CD4-positive, alpha-beta T cell treated with Interleukin-21 for 1 hour (primary cell): ENCODE data around the gene PDGFC.

Source experiments
- DNase-seq: peaks from one replicate; pipeline ENCODE4 v3.0.0-alpha.2; 2020

The PDGFC gene

DNA sequence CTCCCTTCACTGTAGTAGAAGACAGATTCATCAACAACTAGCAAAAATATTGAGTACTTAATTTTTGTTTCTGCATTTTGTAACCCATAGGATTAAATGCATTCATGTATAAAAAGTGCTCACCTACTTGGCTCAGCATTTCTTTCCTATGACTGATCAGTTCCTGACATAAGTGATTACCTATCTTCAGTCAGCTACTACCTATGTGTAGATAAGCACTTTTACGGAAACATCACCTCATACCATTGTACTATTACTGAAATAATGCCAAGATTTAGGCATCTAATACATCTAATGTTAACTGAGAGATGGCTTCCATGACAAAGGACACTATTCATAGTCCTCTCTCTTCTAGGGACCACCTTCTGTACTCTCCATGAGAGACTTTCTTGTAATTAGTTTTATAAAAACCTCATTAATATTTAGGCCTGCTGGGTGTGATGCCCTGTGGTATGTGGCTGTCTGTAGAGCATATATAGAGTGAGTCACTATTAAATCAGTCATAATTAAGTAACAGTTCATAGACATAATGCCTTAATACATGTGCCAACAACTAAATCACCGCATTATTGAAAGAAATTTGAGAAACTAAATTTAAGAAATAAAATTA lies 147.0 kb downstream of the PDGFC start:
- DNase-seq: no peak

- DNase-seq: no peak
Observed at GRCh38 chr4:156820931-156821330, 150.7 kb downstream of the PDGFC start.

DNA sequence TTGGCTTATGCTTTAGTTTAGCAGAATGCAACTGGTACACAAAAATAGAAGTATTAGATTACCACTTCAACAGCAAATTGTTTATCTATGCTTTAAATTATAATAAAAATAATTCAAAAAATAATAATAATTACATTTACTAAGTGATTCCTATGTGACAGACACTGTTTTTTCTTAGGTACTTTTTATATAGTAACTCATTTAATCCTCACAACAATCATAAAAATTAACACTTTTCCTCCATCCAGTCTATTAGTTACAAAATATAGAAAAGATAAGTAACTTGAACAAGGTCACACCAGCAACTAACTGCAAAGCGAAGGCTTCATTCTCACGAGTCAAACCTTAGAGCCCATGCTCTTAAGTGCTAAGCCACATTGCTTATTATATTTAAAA lies 155.2 kb downstream of the PDGFC start:
- no peak for DNase-seq

GRCh38 chr4:156815717-156816359 lies 155.8 kb downstream of the PDGFC start:
- no peak for DNase-seq

DNA sequence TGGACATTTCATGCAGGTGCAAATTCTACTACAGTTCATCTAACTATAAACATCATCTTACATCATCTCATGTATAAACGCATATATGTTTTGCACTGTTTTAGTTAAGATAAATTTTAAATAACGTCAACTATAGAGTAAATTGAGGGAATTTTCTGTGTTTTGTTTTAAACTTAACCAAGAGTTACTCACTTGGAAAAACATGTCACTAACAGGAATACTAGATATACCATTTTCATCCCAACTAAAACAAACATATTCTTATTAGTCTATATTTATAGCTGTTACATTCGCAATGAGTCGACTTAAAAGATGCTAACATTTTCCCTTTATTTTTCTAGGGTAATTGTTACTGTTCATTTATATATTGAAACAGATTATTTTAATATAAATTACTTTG lies 159.6 kb downstream of the PDGFC start:
- no peak for DNase-seq

GRCh38 chr4:156811286-156811685 lies 160.3 kb downstream of the PDGFC start:
- no peak for DNase-seq

- no peak for DNase-seq
Observed at GRCh38 chr4:156805696-156806095, 165.9 kb downstream of the PDGFC start.

DNA sequence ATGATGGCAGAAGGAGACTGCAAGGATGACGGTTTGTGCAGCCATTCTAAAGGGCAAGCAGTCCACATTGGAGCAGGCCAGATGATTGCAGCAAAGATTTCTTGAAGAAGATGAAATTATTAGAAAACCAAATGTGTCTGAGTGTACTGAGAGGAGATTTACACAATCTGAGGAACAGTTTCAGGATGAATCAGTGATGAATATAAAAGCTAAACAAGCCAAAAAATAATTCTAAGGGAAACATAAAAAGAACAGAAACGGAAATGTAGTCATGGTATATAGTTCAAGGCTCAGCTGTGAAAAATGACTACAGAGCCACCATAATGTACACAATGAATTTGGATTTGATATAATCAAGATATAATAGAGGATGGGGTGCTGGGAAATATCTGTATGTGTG lies 168.5 kb downstream of the PDGFC start:
- DNase-seq: no peak

DNA sequence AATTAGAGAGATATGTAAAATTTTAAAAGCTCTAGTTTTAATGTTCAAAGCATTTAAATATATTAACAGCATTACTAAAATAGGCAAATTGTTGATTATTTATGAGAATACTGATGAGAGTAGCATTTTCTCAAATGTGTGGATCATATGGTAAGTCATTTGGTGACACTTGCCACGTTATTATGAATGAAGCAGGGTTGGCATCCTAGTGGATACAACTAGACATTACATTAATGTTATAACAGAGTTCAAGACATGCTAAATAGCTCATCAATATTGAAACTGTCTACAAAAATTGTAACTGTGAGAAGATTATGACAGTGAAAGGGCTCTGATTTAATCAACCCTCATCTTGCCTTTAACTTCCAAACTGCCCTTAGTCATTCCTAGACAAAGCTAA lies 171.1 kb downstream of the PDGFC start:
- DNase-seq: no peak

DNA sequence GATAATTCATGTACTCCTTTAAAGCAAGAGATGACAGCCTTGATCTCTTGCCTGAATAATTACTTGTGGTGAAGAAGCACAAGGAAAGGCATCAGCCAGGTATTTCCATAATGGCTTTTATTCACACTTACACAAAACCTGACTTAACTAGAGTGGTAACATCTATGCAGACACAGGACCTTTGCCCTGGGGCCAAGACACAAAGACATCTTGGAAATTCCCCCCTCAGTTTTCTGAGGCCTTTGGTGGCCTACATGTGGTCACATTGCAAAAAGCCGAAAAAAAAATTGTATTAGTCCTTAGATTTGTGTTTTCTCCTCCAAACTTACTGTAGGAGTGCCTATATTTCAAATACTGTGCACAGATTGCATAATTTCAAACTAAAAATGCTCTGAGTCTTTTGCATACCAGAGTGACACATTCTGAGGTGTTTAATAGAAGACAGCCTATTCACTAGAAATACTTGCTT lies 172.4 kb downstream of the PDGFC start:
- no peak for DNase-seq

- DNase-seq: no peak
Observed at GRCh38 chr4:156798438-156798837, 173.2 kb downstream of the PDGFC start.

GRCh38 chr4:156797206-156797605 lies 174.4 kb downstream of the PDGFC start:
- DNase-seq: no peak

- no peak for DNase-seq
Observed at GRCh38 chr4:156795727-156796126, 175.9 kb downstream of the PDGFC start.

- no peak for DNase-seq
Observed at GRCh38 chr4:156794863-156795262, 176.7 kb downstream of the PDGFC start.

- DNase-seq: no peak
Observed at GRCh38 chr4:156792462-156793085, 179.0 kb downstream of the PDGFC start.

- DNase-seq: no peak
Observed at GRCh38 chr4:156790866-156791265, 180.7 kb downstream of the PDGFC start.

- DNase-seq: no peak
Observed at GRCh38 chr4:156788782-156789181, 182.8 kb downstream of the PDGFC start.

GRCh38 chr4:156786713-156787112 lies 184.9 kb downstream of the PDGFC start:
- no peak for DNase-seq

DNA sequence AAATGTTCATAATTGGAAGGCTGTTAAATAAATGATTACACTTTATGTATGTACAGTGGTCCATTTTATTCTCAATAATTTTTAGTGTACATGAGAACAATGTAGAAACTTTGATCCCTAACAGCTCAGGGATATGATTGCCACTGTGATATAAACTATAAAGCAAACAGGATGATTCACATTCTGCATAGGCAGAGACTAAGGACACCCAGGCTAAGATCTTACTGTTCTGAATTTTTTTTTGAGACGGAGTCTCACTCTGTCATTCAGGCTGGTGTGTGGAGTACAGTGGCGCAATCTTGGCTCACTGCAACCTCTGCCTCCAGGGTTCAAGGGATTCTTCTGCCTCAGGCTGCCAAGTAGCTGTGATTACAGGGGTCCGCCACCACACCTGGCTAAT lies 186.6 kb downstream of the PDGFC start:
- no peak for DNase-seq

DNA sequence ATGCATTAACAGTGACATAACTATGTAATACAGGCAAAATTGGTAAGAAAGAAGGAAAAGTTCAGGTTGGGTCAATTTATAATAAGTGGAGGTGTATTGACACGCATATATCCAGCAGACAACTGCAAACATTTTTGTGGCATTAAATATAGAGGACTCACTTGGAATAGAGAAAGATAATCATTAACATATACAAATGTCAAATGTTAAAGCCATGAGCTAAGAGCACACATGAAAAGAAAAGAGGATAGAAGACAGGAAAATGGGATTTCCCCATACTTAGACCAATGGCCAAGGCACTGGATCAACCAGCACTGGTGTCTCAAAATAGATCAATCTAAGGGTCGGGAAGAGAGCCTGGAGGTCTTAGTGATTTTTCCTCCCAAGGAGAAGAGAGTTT lies 187.6 kb downstream of the PDGFC start:
- no peak for DNase-seq

DNA sequence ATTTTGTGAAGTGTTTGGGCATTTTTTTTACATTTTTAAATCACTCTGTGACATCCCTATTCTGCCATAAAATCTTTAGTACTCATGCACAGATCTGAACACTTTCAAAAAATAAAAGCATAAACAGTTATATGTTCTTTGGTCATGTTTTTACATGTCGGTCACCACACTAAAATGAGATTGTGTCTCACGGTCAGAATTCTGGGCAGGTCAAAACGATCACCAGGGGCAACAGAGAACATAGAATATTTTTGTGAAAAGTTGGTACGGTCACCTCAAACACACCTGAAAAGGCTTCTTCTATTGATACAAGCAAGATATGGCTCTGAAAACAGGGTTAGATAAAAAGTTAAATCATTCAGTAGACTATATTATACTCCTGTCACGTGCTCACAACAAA lies 189.1 kb downstream of the PDGFC start:
- DNase-seq: no peak

DNA sequence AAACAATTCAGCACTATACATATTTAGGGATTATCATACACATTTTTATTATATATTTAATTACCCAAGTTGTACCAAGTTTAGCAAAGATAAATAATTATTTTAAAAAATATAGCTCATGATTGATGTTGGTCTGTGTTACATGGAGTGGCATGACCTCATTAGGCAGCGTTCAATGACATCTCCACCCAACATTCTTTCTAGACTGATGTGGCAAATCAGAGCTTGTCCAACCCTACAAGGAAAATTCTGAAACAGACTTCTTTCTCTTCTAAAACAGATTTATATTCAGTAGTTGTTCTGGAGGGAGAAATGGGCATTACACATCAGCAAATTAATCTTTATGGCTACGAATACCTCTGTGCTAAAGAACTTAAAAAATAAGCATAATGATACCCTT lies 189.7 kb downstream of the PDGFC start:
- DNase-seq: no peak

GRCh38 chr4:156779774-156780173 lies 191.8 kb downstream of the PDGFC start:
- no peak for DNase-seq

DNA sequence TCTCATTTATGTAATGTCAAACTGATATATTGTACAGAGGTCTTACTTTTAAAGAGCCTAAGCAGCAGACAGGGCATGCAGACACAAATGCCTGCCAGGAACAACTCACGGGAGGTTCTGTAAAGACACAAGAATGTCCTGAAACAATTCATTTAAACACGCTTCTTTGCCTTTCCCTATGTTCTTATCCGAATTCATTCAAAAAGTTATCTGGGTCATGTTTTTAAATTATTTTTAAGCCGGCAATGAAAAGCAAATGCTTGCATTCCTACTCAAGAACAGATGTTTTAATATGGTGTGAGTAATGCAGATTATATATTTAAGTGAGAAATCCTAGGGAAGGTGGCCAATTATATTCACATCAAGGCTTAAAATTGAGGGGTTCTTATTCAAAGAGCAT lies 192.6 kb downstream of the PDGFC start:
- DNase-seq: no peak

DNA sequence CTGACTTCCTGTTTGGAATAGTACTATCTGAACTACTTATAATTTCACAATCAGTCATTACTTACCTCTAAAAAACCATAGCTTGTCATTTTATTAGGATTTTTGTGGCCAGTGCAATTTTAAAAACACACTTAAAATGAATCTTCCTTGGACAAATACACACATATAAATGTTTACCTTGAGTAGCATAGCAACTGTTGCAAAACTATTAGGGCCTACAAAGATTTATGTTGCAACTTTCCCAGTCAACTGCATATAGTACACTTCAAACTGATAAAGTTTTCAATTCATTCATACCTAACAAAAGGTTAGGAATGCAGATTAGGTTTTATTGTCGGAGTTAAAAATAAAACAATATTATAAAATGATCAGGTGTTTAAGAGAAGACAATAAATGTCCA lies 193.0 kb downstream of the PDGFC start:
- DNase-seq: no peak
